ENCODE data around the gene BAIAP2. TPM values are rescaled to one million over a fixed set of nuclear protein-coding genes. Genes with fewer than 3 reads are reported as not detected.

The BAIAP2 gene
- total and polyA plus RNA-seq, 4 experiments from 2014 or later = 2.1 to 7.2 (median 5.5) TPM

- POLR2A ChIA-PET (ENCODE audit: partially characterized antibody) = no interaction called here
- H3K27ac ChIP-seq (ENCODE audit: low read depth, low read length) = no peak overlapping the region
- H3K36me3 ChIP-seq (ENCODE audit: insufficient read depth, low read length) = no peaks in the 10 kb centered on the region
- H3K4me1 Mint-ChIP-seq = peaks cover 0 to 9% (median 3%) of the 10 kb centered on the region in 4 donors
- H3K27me3 Mint-ChIP-seq = peaks cover 2% of the 10 kb centered on the region in 2 donors
- DNase-seq = no peak
- intact Hi-C loops (cut with micrococcal nuclease) = no loop called here
- H3K4me1 ChIP-seq (ENCODE audit: insufficient read depth, low read length) = no peaks in the 10 kb centered on the region
- no peak overlapping the region for H3K4me3 Mint-ChIP-seq
- no peaks in the 10 kb centered on the region for H3K9me3 Mint-ChIP-seq
- CTCF ChIA-PET (ENCODE audit: partially characterized antibody) = interaction anchor here (1.0 kb wide), 1 partner anchor 89 kb away, joined by 3 read pairs; no protein-coding TSS in a partner anchor
- no peaks in the 10 kb centered on the region for H3K27me3 ChIP-seq (ENCODE audit: insufficient read depth, low read length)
- H3K36me3 Mint-ChIP-seq = no peaks in the 10 kb centered on the region
- no peaks in the 10 kb centered on the region for H3K9me3 ChIP-seq (ENCODE audit: control insufficient read depth in 1 of 2, low read length in 2 of 2)
- H3K4me3 ChIP-seq (ENCODE audit: low read length in 2 of 2) = no peak overlapping the region
- no peak overlapping the region for H3K27ac Mint-ChIP-seq
These were observed 79.6 kb downstream of the BAIAP2 start for GRCh38 chr17:81114351-81115093.

- Histone ChIP-seq H3K9me3 (ENCODE audit: control insufficient read depth in 1 of 2, low read length in 2 of 2) (no peaks in the 10 kb centered on the region), H3K4me1 (ENCODE audit: insufficient read depth, low read length) (no peaks in the 10 kb centered on the region), H3K27me3 (ENCODE audit: insufficient read depth, low read length) (no peaks in the 10 kb centered on the region), H3K27ac (ENCODE audit: low read depth, low read length) (no peak overlapping the region), H3K4me3 (ENCODE audit: low read length in 2 of 2) (no peak overlapping the region), H3K36me3 (ENCODE audit: insufficient read depth, low read length) (no peaks in the 10 kb centered on the region)
- no peak overlapping the region for H3K27ac Mint-ChIP-seq
- peaks cover 2% of the 10 kb centered on the region in 2 donors for H3K27me3 Mint-ChIP-seq
- peaks cover 0 to 6% (median 3%) of the 10 kb centered on the region in 4 donors for H3K4me1 Mint-ChIP-seq
- POLR2A ChIA-PET (ENCODE audit: partially characterized antibody) = no interaction called here
- H3K9me3 Mint-ChIP-seq = no peaks in the 10 kb centered on the region
- no peak overlapping the region for H3K4me3 Mint-ChIP-seq
- intact Hi-C loops (cut with micrococcal nuclease) = no loop called here
- DNase-seq = no peak
- H3K36me3 Mint-ChIP-seq = no peaks in the 10 kb centered on the region
- CTCF ChIA-PET (ENCODE audit: partially characterized antibody) = interaction anchor here (1.0 kb wide), 1 partner anchor 90 kb away, joined by 3 read pairs; no protein-coding TSS in a partner anchor
These were observed 80.3 kb downstream of the BAIAP2 start for GRCh38 chr17:81115219-81115618.

GRCh38 chr17:81115749-81116464 lies 81.0 kb downstream of the BAIAP2 start:
- H3K36me3 Mint-ChIP-seq = no peaks in the 10 kb centered on the region
- H3K9me3 Mint-ChIP-seq = no peaks in the 10 kb centered on the region
- H3K27me3 Mint-ChIP-seq = peaks cover 2% of the 10 kb centered on the region in 2 donors

DNA sequence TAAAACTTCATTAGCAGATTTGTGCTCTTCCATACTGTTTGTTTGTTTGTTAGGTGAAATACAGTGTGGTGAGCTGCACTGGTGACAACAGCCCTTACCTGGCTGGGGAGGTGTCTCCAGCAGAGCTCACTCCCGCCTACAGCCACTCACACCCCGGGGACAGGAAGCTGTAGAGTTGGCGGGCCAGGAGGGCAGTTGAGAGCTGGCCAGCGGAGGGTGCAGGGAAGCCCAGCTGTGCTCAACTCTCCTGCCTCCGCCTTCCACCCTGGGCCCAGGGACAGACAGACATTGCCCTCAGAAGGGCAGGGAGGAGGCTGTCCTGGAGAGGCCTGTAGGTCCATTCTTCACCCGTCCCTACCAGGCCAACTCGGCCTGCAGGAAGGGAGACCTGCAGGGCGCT lies 81.8 kb downstream of the BAIAP2 start:
- ChIA-PET CTCF (ENCODE audit: partially characterized antibody) (no interaction called here), POLR2A (ENCODE audit: partially characterized antibody) (no interaction called here)
- Mint-ChIP-seq H3K4me3 (no peak overlapping the region), H3K27ac (no peak overlapping the region), H3K27me3 (peaks cover 2% of the 10 kb centered on the region in 2 donors), H3K9me3 (no peaks in the 10 kb centered on the region), H3K36me3 (no peaks in the 10 kb centered on the region), H3K4me1 (peaks cover 0 to 6% (median 3%) of the 10 kb centered on the region in 4 donors)
- Histone ChIP-seq H3K36me3 (ENCODE audit: insufficient read depth, low read length) (no peaks in the 10 kb centered on the region), H3K27ac (ENCODE audit: low read depth, low read length) (no peak overlapping the region), H3K4me1 (ENCODE audit: insufficient read depth, low read length) (no peaks in the 10 kb centered on the region), H3K27me3 (ENCODE audit: insufficient read depth, low read length) (no peaks in the 10 kb centered on the region), H3K4me3 (ENCODE audit: low read length in 2 of 2) (no peak overlapping the region), H3K9me3 (ENCODE audit: control insufficient read depth in 1 of 2, low read length in 2 of 2) (no peaks in the 10 kb centered on the region)
- no peak for DNase-seq
- intact Hi-C loops (cut with micrococcal nuclease) = no loop called here

More at GRCh38 chr17:81115749-81116464, 81.0 kb downstream of the BAIAP2 start:
- intact Hi-C loops (cut with micrococcal nuclease) = no loop called here
- DNase-seq = no peak
- H3K9me3 ChIP-seq (ENCODE audit: control insufficient read depth in 1 of 2, low read length in 2 of 2) = no peaks in the 10 kb centered on the region
- H3K36me3 ChIP-seq (ENCODE audit: insufficient read depth, low read length) = no peaks in the 10 kb centered on the region
- no peaks in the 10 kb centered on the region for H3K27me3 ChIP-seq (ENCODE audit: insufficient read depth, low read length)
- no peak overlapping the region for H3K27ac ChIP-seq (ENCODE audit: low read depth, low read length)
- ChIA-PET CTCF (ENCODE audit: partially characterized antibody) (no interaction called here), POLR2A (ENCODE audit: partially characterized antibody) (no interaction called here)
- no peak overlapping the region for H3K4me3 Mint-ChIP-seq
- no peaks in the 10 kb centered on the region for H3K4me1 ChIP-seq (ENCODE audit: insufficient read depth, low read length)
- H3K4me1 Mint-ChIP-seq = peaks cover 0 to 6% (median 3%) of the 10 kb centered on the region in 4 donors
- no peak overlapping the region for H3K4me3 ChIP-seq (ENCODE audit: low read length in 2 of 2)
- H3K27ac Mint-ChIP-seq = peak overlapping the region in 1 of 7 donors; percentile 25

DNA sequence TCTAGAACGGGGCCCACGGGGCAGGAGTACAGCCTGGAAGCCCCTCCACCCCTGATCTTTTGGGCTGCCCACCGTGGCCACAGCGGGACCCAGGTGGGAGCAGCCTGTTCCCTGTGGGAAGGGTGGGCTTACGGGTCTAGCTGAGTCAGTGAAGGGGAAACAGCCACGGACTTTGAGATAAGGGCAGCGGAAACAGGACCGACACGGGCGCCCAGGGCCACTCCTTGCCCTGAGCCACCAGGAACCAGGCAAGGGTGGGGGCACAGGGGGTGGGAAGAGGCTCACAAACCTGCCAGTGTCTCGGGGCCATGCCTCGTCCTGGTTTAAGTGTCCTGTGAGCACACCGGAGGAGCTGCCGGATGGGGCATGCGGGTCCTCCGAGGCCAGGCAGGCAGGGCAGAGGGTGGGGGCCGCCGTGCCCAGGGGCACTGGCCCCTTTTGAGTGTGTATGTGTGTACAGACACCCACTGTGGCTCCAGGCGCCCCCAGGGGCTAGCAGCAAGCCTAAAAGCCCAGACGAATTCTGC lies 82.8 kb downstream of the BAIAP2 start:
- Histone ChIP-seq H3K4me3 (ENCODE audit: low read length in 2 of 2) (no peak overlapping the region), H3K36me3 (ENCODE audit: insufficient read depth, low read length) (no peaks in the 10 kb centered on the region), H3K27me3 (ENCODE audit: insufficient read depth, low read length) (no peaks in the 10 kb centered on the region), H3K9me3 (ENCODE audit: control insufficient read depth in 1 of 2, low read length in 2 of 2) (no peaks in the 10 kb centered on the region), H3K27ac (ENCODE audit: low read depth, low read length) (no peak overlapping the region), H3K4me1 (ENCODE audit: insufficient read depth, low read length) (no peaks in the 10 kb centered on the region)
- Mint-ChIP-seq H3K27me3 (peaks cover 2% of the 10 kb centered on the region in 2 donors), H3K9me3 (no peaks in the 10 kb centered on the region), H3K4me1 (peaks cover 0 to 6% (median 3%) of the 10 kb centered on the region in 4 donors), H3K36me3 (no peaks in the 10 kb centered on the region), H3K4me3 (no peak overlapping the region), H3K27ac (peak overlapping the region in 1 of 7 donors; percentile 57)
- intact Hi-C loops (cut with micrococcal nuclease) = no loop called here
- no peak for DNase-seq
- ChIA-PET POLR2A (ENCODE audit: partially characterized antibody) (no interaction called here), CTCF (ENCODE audit: partially characterized antibody) (no interaction called here)

DNA sequence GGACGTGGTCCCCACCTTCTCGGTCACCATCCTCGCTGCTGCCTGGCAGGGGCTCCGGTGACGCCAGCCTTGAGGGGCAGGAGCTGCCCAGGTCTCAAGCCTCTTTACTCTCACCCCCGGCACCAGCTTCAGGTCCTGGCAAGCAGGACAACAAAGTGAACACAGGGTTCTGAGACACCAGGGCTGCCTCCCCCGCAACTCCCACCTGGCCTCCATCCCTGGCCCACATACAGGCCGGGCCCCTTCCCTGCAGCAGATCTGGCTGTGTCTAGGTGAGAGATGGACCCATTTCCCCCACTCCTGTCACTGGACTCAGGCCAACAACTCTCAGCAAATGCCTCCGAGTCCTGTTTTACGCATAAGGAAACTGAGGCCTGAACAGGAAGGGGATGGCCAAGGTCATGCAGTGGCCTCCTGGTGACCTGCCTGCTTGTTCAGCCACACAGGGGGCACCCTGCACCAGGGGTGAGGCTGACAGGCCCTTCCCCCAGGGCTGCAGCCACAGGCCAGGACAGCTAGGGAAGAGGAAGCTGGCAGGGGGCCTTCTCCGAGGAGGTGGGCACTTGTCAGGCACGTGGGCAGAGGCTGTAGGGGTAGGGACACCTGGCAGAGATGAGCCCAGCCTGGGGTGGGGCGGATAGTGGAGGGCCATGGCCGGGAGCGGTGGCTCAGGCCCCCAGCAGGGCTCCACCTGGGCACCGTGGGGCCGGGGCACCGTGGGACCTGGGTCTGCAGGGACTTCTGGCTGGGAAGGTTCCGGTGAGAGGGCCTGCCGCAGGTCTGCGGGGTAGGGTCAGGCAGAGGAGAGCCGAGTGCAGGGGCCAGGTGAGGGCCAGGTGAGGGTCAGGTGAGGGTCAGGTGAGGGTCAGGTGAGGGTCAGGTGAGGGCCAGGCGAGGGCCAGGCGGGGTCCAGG lies 83.6 kb downstream of the BAIAP2 start:
- ChIA-PET POLR2A (ENCODE audit: partially characterized antibody) (no interaction called here), CTCF (ENCODE audit: partially characterized antibody) (no interaction called here)
- H3K9me3 ChIP-seq (ENCODE audit: control insufficient read depth in 1 of 2, low read length in 2 of 2) = no peaks in the 10 kb centered on the region
- H3K36me3 Mint-ChIP-seq = no peaks in the 10 kb centered on the region
- intact Hi-C loops (cut with micrococcal nuclease) = no loop called here
- H3K9me3 Mint-ChIP-seq = no peaks in the 10 kb centered on the region
- H3K27ac ChIP-seq (ENCODE audit: low read depth, low read length) = no peak overlapping the region
- H3K27me3 Mint-ChIP-seq = peaks cover 2% of the 10 kb centered on the region in 2 donors
- H3K4me3 Mint-ChIP-seq = peak overlapping the region in 6 of 8 donors; percentile 31 to 68 (median 42)
- DNase-seq = no peak
- no peaks in the 10 kb centered on the region for H3K4me1 ChIP-seq (ENCODE audit: insufficient read depth, low read length)
- H3K36me3 ChIP-seq (ENCODE audit: insufficient read depth, low read length) = no peaks in the 10 kb centered on the region
- no peaks in the 10 kb centered on the region for H3K27me3 ChIP-seq (ENCODE audit: insufficient read depth, low read length)
- H3K4me1 Mint-ChIP-seq = peaks cover 0 to 6% (median 3%) of the 10 kb centered on the region in 4 donors
- H3K4me3 ChIP-seq (ENCODE audit: low read length in 2 of 2) = peak overlapping the region in 1 of 2 donors; percentile 9
- H3K27ac Mint-ChIP-seq = peak overlapping the region in 5 of 7 donors; percentile 42 to 78 (median 57)

Measured in CD4-positive, alpha-beta memory T cell (primary cell).